WTC11 (cell line): ENCODE measurements around the gene GPR22. TPM values are rescaled to one million over a fixed set of nuclear protein-coding genes. Genes with fewer than 3 reads are reported as not detected.

Experiments used
- ATAC-seq: fragments of 200-7000 bp; cut with Tn5 transposase; 2 replicates; pipeline ENCODE4 v1.10.0; 2021; ENCODE audit warnings: mild to moderate bottlenecking, moderate library complexity
- CTCF ChIA-PET: fragments of 300-600 bp; sonication (Branson Sonifier 250); formaldehyde crosslinking; loops from one replicate; lab custom pipeline; 2021; ENCODE audit warnings: antibody characterized with exemption; lab: Charles Lee
- POLR2A ChIA-PET: fragments of 350-600 bp; sonication (Branson Sonifier 250); formaldehyde crosslinking; loops from one replicate; lab custom pipeline; 2021; ENCODE audit warnings: antibody characterized with exemption; lab: Charles Lee
- DNase-seq: peaks from one replicate; pipeline ENCODE4 v3.0.0; 2021; ENCODE audit warnings: low spot score
- H3K27ac Mint-ChIP-seq: 2 replicates; pipeline ENCODE4 v1.8.0; 2021; ENCODE audit warnings: mixed read lengths
- H3K27me3 Mint-ChIP-seq: 2 replicates; pipeline ENCODE4 v1.8.0; 2021; ENCODE audit warnings: low read depth, mild to moderate bottlenecking, moderate library complexity, mixed read lengths
- H3K36me3 Mint-ChIP-seq: 2 replicates; pipeline ENCODE4 v1.8.0; 2021; ENCODE audit warnings: mixed read lengths
- H3K4me1 Mint-ChIP-seq: 2 replicates; pipeline ENCODE4 v1.8.0; 2022; ENCODE audit warnings: mixed read lengths
- H3K4me3 Mint-ChIP-seq: 2 replicates; pipeline ENCODE4 v1.8.0; 2021; ENCODE audit warnings: mild to moderate bottlenecking, moderate library complexity, mixed read lengths
- H3K9me3 Mint-ChIP-seq: 2 replicates; pipeline ENCODE4 v1.8.0; 2021; ENCODE audit warnings: mixed read lengths
- AR ChIP-seq: fragments of 250-450 bp; sonication (Bioruptor Pico); IDR thresholded peaks from 2 replicates; pipeline ENCODE4 v1.9.0; 2021; ENCODE audit warnings: mild to moderate bottlenecking
- ATF6 ChIP-seq: sonication (generic); formaldehyde crosslinking; IDR thresholded peaks from 2 replicates; pipeline ENCODE4 v1.8.1; 2023; ENCODE audit warnings: mild to moderate bottlenecking, missing genetic modification reagents
- CBFB ChIP-seq: sonication (generic); formaldehyde crosslinking; IDR thresholded peaks from 2 replicates; pipeline ENCODE4 v1.8.1; 2022; ENCODE audit warnings: mild to moderate bottlenecking, low read depth, missing genetic modification reagents
- CDX4 ChIP-seq: fragments of 250-450 bp; sonication (Bioruptor Pico); IDR thresholded peaks from 2 replicates; pipeline ENCODE4 v1.9.0; 2021; ENCODE audit warnings: moderate library complexity, mild to moderate bottlenecking, inconsistent platforms, borderline replicate concordance
- E2F5 ChIP-seq: sonication (generic); formaldehyde crosslinking; IDR thresholded peaks from 2 replicates; pipeline ENCODE4 v1.8.1; 2022; ENCODE audit warnings: mild to moderate bottlenecking, moderate library complexity, missing genetic modification reagents
- JAZF1 ChIP-seq: fragments of 250-450 bp; sonication (Bioruptor Pico); IDR thresholded peaks from 2 replicates; pipeline ENCODE4 v1.9.0; 2021; ENCODE audit warnings: moderate library complexity, mild to moderate bottlenecking, inconsistent platforms
- NFATC4 ChIP-seq: fragments of 250-450 bp; sonication (Bioruptor Pico); IDR thresholded peaks from 2 replicates; pipeline ENCODE4 v1.9.0; 2021; ENCODE audit warnings: mild to moderate bottlenecking
- NR3C1 ChIP-seq: sonication (generic); formaldehyde crosslinking; conservative IDR thresholded peaks from 2 replicates; pipeline ENCODE4 v1.8.1; 2023; ENCODE audit warnings: low read depth, mild to moderate bottlenecking, missing genetic modification reagents
- OVOL2 ChIP-seq: fragments of 250-450 bp; sonication (Bioruptor Pico); IDR thresholded peaks from 2 replicates; pipeline ENCODE4 v1.9.0; 2021; ENCODE audit warnings: mild to moderate bottlenecking, borderline replicate concordance
- PREB ChIP-seq: sonication (generic); formaldehyde crosslinking; IDR thresholded peaks from 2 replicates; pipeline ENCODE4 v1.8.1; 2022; ENCODE audit warnings: mild to moderate bottlenecking, missing genetic modification reagents, moderate library complexity, borderline replicate concordance
- RELA ChIP-seq: sonication (generic); formaldehyde crosslinking; IDR thresholded peaks from 2 replicates; pipeline ENCODE4 v1.8.1; 2022; ENCODE audit warnings: missing genetic modification reagents, mild to moderate bottlenecking, borderline replicate concordance
- USF1 ChIP-seq: sonication (generic); formaldehyde crosslinking; IDR thresholded peaks from 2 replicates; pipeline ENCODE4 v1.8.0; 2022; ENCODE audit warnings: mild to moderate bottlenecking, missing genetic modification reagents
- USF2 ChIP-seq: sonication (generic); formaldehyde crosslinking; IDR thresholded peaks from 2 replicates; pipeline ENCODE4 v1.8.1; 2023; ENCODE audit warnings: mild to moderate bottlenecking, missing genetic modification reagents, moderate library complexity
- ZNF138 ChIP-seq: sonication (generic); formaldehyde crosslinking; conservative IDR thresholded peaks from 2 replicates; pipeline ENCODE4 v1.8.1; 2022; ENCODE audit warnings: mild to moderate bottlenecking, moderate library complexity, missing genetic modification reagents
- ZNF281 ChIP-seq: sonication (generic); formaldehyde crosslinking; IDR thresholded peaks from 2 replicates; pipeline ENCODE4 v1.8.0; 2023; ENCODE audit warnings: mild to moderate bottlenecking, missing genetic modification reagents
- ZNF416 ChIP-seq: fragments of 250-450 bp; sonication (Bioruptor Pico); IDR thresholded peaks from 2 replicates; pipeline ENCODE4 v1.9.0; 2021; ENCODE audit warnings: mild to moderate bottlenecking, inconsistent platforms
- ZNF532 ChIP-seq: fragments of 250-450 bp; sonication (Bioruptor Pico); IDR thresholded peaks from 2 replicates; pipeline ENCODE4 v1.9.0; 2021; ENCODE audit warnings: mild to moderate bottlenecking, borderline replicate concordance
- total RNA-seq: library from RNA; stranded (reverse); gene quantifications from 3 replicates; pipeline ENCODE4 v1.2.3, GENCODE V29; 2021

The GPR22 gene
- total RNA-seq, 1 experiment from 2014 or later = not detected

GRCh38 chr7:107442678-107443077 lies 27.2 kb upstream of the GPR22 start (continued):
- TF ChIP-seq AR (CRISPR knock-in tag) (no peak), ZNF138 (no peak), OVOL2 (CRISPR knock-in tag) (no peak), USF2 (CRISPR knock-in tag) (no peak), PREB (CRISPR knock-in tag) (no peak), CBFB (CRISPR knock-in tag) (no peak), USF1 (CRISPR knock-in tag) (no peak), CDX4 (no peak), NR3C1 (CRISPR knock-in tag) (no peak), NFATC4 (CRISPR knock-in tag) (no peak), ZNF416 (CRISPR knock-in tag) (no peak)
- TF ChIP-seq, all 79 proteins: peak for 0

GRCh38 chr7:107446531-107446930 lies 23.3 kb upstream of the GPR22 start:
- H3K4me1 Mint-ChIP-seq = no peaks in the 10 kb centered on the region
- POLR2A ChIA-PET = no interaction called here
- no peaks in the 10 kb centered on the region; the same call in none of the 2 replicates for H3K9me3 Mint-ChIP-seq
- H3K4me3 Mint-ChIP-seq = no peak overlapping the region
- no peaks in the 10 kb centered on the region; the same call in 1 of the 2 replicates for H3K36me3 Mint-ChIP-seq
- H3K27ac Mint-ChIP-seq = no peak overlapping the region
- no peaks in the 10 kb centered on the region for H3K27me3 Mint-ChIP-seq
- DNase-seq = no peak
- no peak for ATAC-seq
- CTCF ChIA-PET = no interaction called here
- TF ChIP-seq ZNF281 (CRISPR knock-in tag) = no peak
- TF ChIP-seq RELA = no peak
- TF ChIP-seq USF2 (CRISPR knock-in tag) = no peak
- TF ChIP-seq ZNF416 (CRISPR knock-in tag) = no peak
- no peak for TF ChIP-seq ZNF532
- TF ChIP-seq ZNF138 = no peak
- no peak for TF ChIP-seq E2F5
- no peak for TF ChIP-seq ATF6 (CRISPR knock-in tag)
- no peak for TF ChIP-seq JAZF1
